Measurements from ENCODE around the gene TMX1. TPM values are rescaled to one million over a fixed set of nuclear protein-coding genes. Genes with fewer than 3 reads are reported as not detected.
A peak's percentile ranks its signal among the peaks of the same experiment; 100 is the strongest.

The TMX1 gene
- polyA plus RNA-seq, 1 experiment: 29.5 TPM

- Histone ChIP-seq H3K4me3 (ENCODE audit: low read depth, low read length) (no peak overlapping the region), H3K27me3 (ENCODE audit: control insufficient read depth, insufficient read depth, low read length) (no peaks in the 10 kb centered on the region), H3K27ac (ENCODE audit: low read depth, low read length) (no peak overlapping the region), H3K9me3 (ENCODE audit: control insufficient read depth, insufficient read depth, low read length) (no peaks in the 10 kb centered on the region)
- no peak for TF ChIP-seq CTCF (IDR thresholded peaks at IDR 0.05; ENCODE audit: low read depth, low read length)
- POLR2A ChIA-PET: no interaction called here
- DNase-seq (ENCODE audit: low read depth, low spot score): no peak
- CTCF ChIA-PET: interaction anchor here (0.5 kb wide), 1 partner anchor 14 kb away, joined by 3 read pairs; no protein-coding TSS in a partner anchor
Measured at GRCh38 chr14:51302295-51303030, 62.4 kb downstream of the TMX1 start.

GRCh38 chr14:51304438-51304837 lies 64.4 kb downstream of the TMX1 start:
- no peak for TF ChIP-seq CTCF (IDR thresholded peaks at IDR 0.05; ENCODE audit: low read depth, low read length)
- DNase-seq (ENCODE audit: low read depth, low spot score): no peak
- no peaks in the 10 kb centered on the region for H3K27me3 ChIP-seq (ENCODE audit: control insufficient read depth, insufficient read depth, low read length)
- ChIA-PET POLR2A (interaction anchor here (0.7 to 1.8 kb wide), 2 partner anchors 11 to 94 kb away, joined by 3 to 8 read pairs; no protein-coding TSS in a partner anchor), CTCF (interaction anchor here (0.7 to 1.0 kb wide), 2 partner anchors 21 to 208 kb away, joined by 3 read pairs; no protein-coding TSS in a partner anchor)
- H3K27ac ChIP-seq (ENCODE audit: low read depth, low read length): peak overlapping the region; percentile 68
- H3K9me3 ChIP-seq (ENCODE audit: control insufficient read depth, insufficient read depth, low read length): no peaks in the 10 kb centered on the region
- H3K4me3 ChIP-seq (ENCODE audit: low read depth, low read length): no peak overlapping the region; the same call in 1 of the 2 replicates

GRCh38 chr14:51304941-51305340 lies 64.9 kb downstream of the TMX1 start:
- H3K27me3 ChIP-seq (ENCODE audit: control insufficient read depth, insufficient read depth, low read length): no peaks in the 10 kb centered on the region
- CTCF ChIA-PET: interaction anchor here (0.6 to 1.0 kb wide), 3 partner anchors 22 to 442 kb away, joined by 3 to 4 read pairs (median 3); no protein-coding TSS in a partner anchor
- no peak for TF ChIP-seq CTCF (IDR thresholded peaks at IDR 0.05; ENCODE audit: low read depth, low read length)
- H3K27ac ChIP-seq (ENCODE audit: low read depth, low read length): peak overlapping the region; percentile 50
- DNase-seq (ENCODE audit: low read depth, low spot score): peak; percentile 80
- H3K9me3 ChIP-seq (ENCODE audit: control insufficient read depth, insufficient read depth, low read length): no peaks in the 10 kb centered on the region
- POLR2A ChIA-PET: interaction anchor here (0.7 to 1.8 kb wide), 2 partner anchors 11 to 93 kb away, joined by 3 to 8 read pairs; no protein-coding TSS in a partner anchor
- no peak overlapping the region for H3K4me3 ChIP-seq (ENCODE audit: low read depth, low read length)

- H3K9me3 ChIP-seq (ENCODE audit: control insufficient read depth, insufficient read depth, low read length): no peaks in the 10 kb centered on the region
- no peaks in the 10 kb centered on the region for H3K27me3 ChIP-seq (ENCODE audit: control insufficient read depth, insufficient read depth, low read length)
- POLR2A ChIA-PET: interaction anchor here (1.8 kb wide), 1 partner anchor 10 kb away, joined by 8 read pairs; no protein-coding TSS in a partner anchor
- H3K4me3 ChIP-seq (ENCODE audit: low read depth, low read length): no peak overlapping the region
- CTCF ChIA-PET: no interaction called here
- TF ChIP-seq CTCF (IDR thresholded peaks at IDR 0.05; ENCODE audit: low read depth, low read length): no peak
- no peak overlapping the region for H3K27ac ChIP-seq (ENCODE audit: low read depth, low read length)
- DNase-seq (ENCODE audit: low read depth, low spot score): no peak
Measured at GRCh38 chr14:51305751-51306150, 65.7 kb downstream of the TMX1 start.

Small RNA genes lying within 50 kb of the gene (small RNA-seq; reads per million reads assigned to genes)
- gene RF00019 (ENCODE audit: insufficient read length, low read depth) (not detected), gene RF00156 (ENCODE audit: insufficient read length, low read depth) (not detected)

Other genes with a start within 250 kb of the TMX1 start
- gene TRIM9, start 145.1 kb upstream of the TMX1 start, polyA plus RNA-seq (2011; rRNA removed): 0.02 and 0.06 TPM in 2 replicates